DMS114 treated with DMSO at 0.1 percent for 48 hours (cell line): ENCODE measurements around the gene FMNL2.

Experiments
- DNase-seq: peaks from one replicate; lab custom pipeline; 2025; ENCODE audit not compliant: unreplicated experiment; lab: John Stamatoyannopoulos, UW

FMNL2 gene

GRCh38 chr2:152444448-152444847 lies 109.5 kb downstream of the FMNL2 start:
- no peak for DNase-seq

GRCh38 chr2:152445375-152445774 lies 110.4 kb downstream of the FMNL2 start:
- DNase-seq, result no peak

GRCh38 chr2:152445791-152446201 lies 110.8 kb downstream of the FMNL2 start:
- DNase-seq, result no peak

GRCh38 chr2:152446213-152446612 lies 111.2 kb downstream of the FMNL2 start:
- no peak for DNase-seq

GRCh38 chr2:152447897-152448296 lies 112.9 kb downstream of the FMNL2 start:
- DNase-seq, result no peak

- no peak for DNase-seq
Measured at GRCh38 chr2:152448606-152449005, 113.6 kb downstream of the FMNL2 start.

- DNase-seq, result no peak
Measured at GRCh38 chr2:152449578-152449977, 114.6 kb downstream of the FMNL2 start.

- no peak for DNase-seq
Measured at GRCh38 chr2:152450176-152450575, 115.2 kb downstream of the FMNL2 start.

- DNase-seq, result no peak
Measured at GRCh38 chr2:152452256-152452973, 117.4 kb downstream of the FMNL2 start.

GRCh38 chr2:152453129-152453911 lies 118.3 kb downstream of the FMNL2 start:
- no peak for DNase-seq

GRCh38 chr2:152454371-152454770 lies 119.4 kb downstream of the FMNL2 start:
- DNase-seq, result no peak

GRCh38 chr2:152454960-152455359 lies 120.0 kb downstream of the FMNL2 start:
- no peak for DNase-seq

GRCh38 chr2:152455738-152456137 lies 120.8 kb downstream of the FMNL2 start:
- DNase-seq, result no peak

GRCh38 chr2:152456262-152456661 lies 121.3 kb downstream of the FMNL2 start:
- no peak for DNase-seq

- no peak for DNase-seq
Measured at GRCh38 chr2:152458441-152458940, 123.5 kb downstream of the FMNL2 start.

- no peak for DNase-seq
Measured at GRCh38 chr2:152459091-152459490, 124.1 kb downstream of the FMNL2 start.

- DNase-seq, result no peak
Measured at GRCh38 chr2:152460567-152460966, 125.6 kb downstream of the FMNL2 start.

- no peak for DNase-seq
Measured at GRCh38 chr2:152462120-152462519, 127.1 kb downstream of the FMNL2 start.

- no peak for DNase-seq
Measured at GRCh38 chr2:152462779-152463178, 127.8 kb downstream of the FMNL2 start.

GRCh38 chr2:152464851-152465470 lies 130.0 kb downstream of the FMNL2 start:
- DNase-seq, result no peak

GRCh38 chr2:152465541-152465940 lies 130.6 kb downstream of the FMNL2 start:
- no peak for DNase-seq

GRCh38 chr2:152466041-152466440 lies 131.1 kb downstream of the FMNL2 start:
- DNase-seq, result no peak
